ENCODE data around the gene MAPRE3. TPM values are rescaled to one million over a fixed set of nuclear protein-coding genes. Genes with fewer than 3 reads are reported as not detected.
"Not testable (repeated sequence)": the region's sequence is repeated elsewhere in the genome, so short reads cannot be mapped to it uniquely, and the experiment has no call there.

The MAPRE3 gene
- total RNA-seq, 2 experiments from 2014 or later, result 0.52 to 0.95 TPM

- H3K4me1 Mint-ChIP-seq (ENCODE audit: low read depth), result peaks cover 64% of the 10 kb centered on the region
- CTCF ChIA-PET, result interaction anchor here (3.0 kb wide), 1 partner anchor 13 kb away, joined by 9 read pairs; no protein-coding TSS in a partner anchor
- H3K36me3 Mint-ChIP-seq (ENCODE audit: low read depth); H3K9me3 Mint-ChIP-seq (ENCODE audit: insufficient read depth); ATAC-seq; H3K27me3 Mint-ChIP-seq (ENCODE audit: low read depth); POLR2A ChIA-PET; DNase-seq: not testable (repeated sequence)
- peak overlapping the region; percentile 73 for H3K27ac Mint-ChIP-seq
- peak overlapping the region; percentile 2 for H3K4me3 Mint-ChIP-seq
These were observed 105.1 kb downstream of the MAPRE3 start for GRCh38 chr2:27075566-27075871.

- POLR2A ChIA-PET, result no interaction called here
- CTCF ChIA-PET, result interaction anchor here (1.7 kb wide), 1 partner anchor 11 kb away, joined by 9 read pairs; the partner anchor contains the start of gene KHK
- ATAC-seq (no peak), DNase-seq (no peak)
- Mint-ChIP-seq H3K36me3 (ENCODE audit: low read depth) (no peaks in the 10 kb centered on the region), H3K4me1 (ENCODE audit: low read depth) (peaks cover 67% of the 10 kb centered on the region), H3K27me3 (ENCODE audit: low read depth) (no peaks in the 10 kb centered on the region), H3K9me3 (ENCODE audit: insufficient read depth) (no peaks in the 10 kb centered on the region), H3K27ac (peak overlapping the region; percentile 69), H3K4me3 (no peak overlapping the region)
These were observed 105.9 kb downstream of the MAPRE3 start for GRCh38 chr2:27076323-27076722.

Other genes with a start within 250 kb of the MAPRE3 start
- gene SLC35F6, start 206.4 kb upstream of the MAPRE3 start, total RNA-seq, result 10 to 100 TPM; 21.0 to 21.1 TPM
- 10 to 100 TPM; 55.2 to 58.1 TPM for gene CENPA, start 184.6 kb upstream of the MAPRE3 start, total RNA-seq
- gene DPYSL5, start 122.5 kb upstream of the MAPRE3 start, total RNA-seq, result not detected
- gene TMEM214, start 62.3 kb downstream of the MAPRE3 start, total RNA-seq, result 10 to 100 TPM; 73.7 to 75.6 TPM
- 10 to 100 TPM; 13.9 to 14.8 TPM for gene AGBL5, start 81.0 kb downstream of the MAPRE3 start, total RNA-seq
- 100 to 1,000 TPM; 334 to 346 TPM for gene OST4, start 101.0 kb downstream of the MAPRE3 start, total RNA-seq
- gene EMILIN1, start 108.0 kb downstream of the MAPRE3 start, total RNA-seq, result 1 to 10 TPM; 1.1 to 1.4 TPM
- gene KHK, start 116.1 kb downstream of the MAPRE3 start, total RNA-seq, result 10 to 100 TPM; 12.1 to 12.4 TPM
- gene CGREF1, start 148.5 kb downstream of the MAPRE3 start, total RNA-seq, result under 1 TPM; 0.61 to 0.94 TPM
- gene ABHD1, start 153.2 kb downstream of the MAPRE3 start, total RNA-seq, result under 1 TPM; 0.23 to 0.45 TPM
- 10 to 100 TPM; 66.5 to 72.1 TPM for gene PREB, start 164.0 kb downstream of the MAPRE3 start, total RNA-seq
- not detected for gene PRR30, start 168.8 kb downstream of the MAPRE3 start, total RNA-seq
- gene TCF23, start 178.4 kb downstream of the MAPRE3 start, total RNA-seq, result not detected
- gene ATRAID, start 241.4 kb downstream of the MAPRE3 start, total RNA-seq, result 10 to 100 TPM; 60.2 to 64.7 TPM
- 10 to 100 TPM; 41.5 to 47.4 TPM for gene SLC5A6, start 241.6 kb downstream of the MAPRE3 start, total RNA-seq
- 10 to 100 TPM; 83.7 to 85.1 TPM for gene CAD, start 246.7 kb downstream of the MAPRE3 start, total RNA-seq